ENCODE measurements around the gene SLC1A1.
"Not testable (repeated sequence)": the region's sequence is repeated elsewhere in the genome, so short reads cannot be mapped to it uniquely, and the experiment has no call there.

Gene SLC1A1

DNA sequence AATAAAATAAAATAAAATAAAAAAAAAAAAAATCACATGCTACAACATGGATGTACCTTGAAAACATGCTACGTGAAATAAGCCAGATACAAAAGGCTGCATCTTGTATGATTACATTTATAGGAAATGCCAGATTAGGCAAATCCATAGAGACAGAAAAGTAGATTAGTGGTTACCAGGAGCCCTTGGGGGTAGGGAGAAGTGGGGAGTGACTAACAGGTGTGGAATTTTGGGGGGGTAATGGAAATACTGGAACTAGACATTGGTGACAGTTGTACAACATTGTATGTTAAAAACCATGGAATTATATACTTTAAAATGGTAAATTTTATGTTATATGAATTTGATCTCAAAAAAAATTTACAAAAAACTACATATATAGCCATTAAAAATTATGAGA lies 47.3 kb downstream of the SLC1A1 start:
- DNase-seq (ENCODE audit: extremely low read depth, insufficient read length), result no peak
- Histone ChIP-seq H3K36me3 (ENCODE audit: control insufficient read depth, insufficient read depth, low read length) (no peaks in the 10 kb centered on the region), H3K4me3 (replicated peaks; ENCODE audit: low read depth, low read length) (no peak overlapping the region), H3K27me3 (replicated peaks; ENCODE audit: control insufficient read depth, insufficient read depth, low read length) (no peaks in the 10 kb centered on the region)
- no peak for TF ChIP-seq CTCF (IDR thresholded peaks at IDR 0.05; ENCODE audit: insufficient read depth, low read length, poor library complexity, severe bottlenecking)

GRCh38 chr9:4538107-4538506 lies 47.8 kb downstream of the SLC1A1 start:
- Histone ChIP-seq H3K36me3 (ENCODE audit: control insufficient read depth, insufficient read depth, low read length) (no peaks in the 10 kb centered on the region), H3K4me3 (replicated peaks; ENCODE audit: low read depth, low read length) (no peak overlapping the region), H3K27me3 (replicated peaks; ENCODE audit: control insufficient read depth, insufficient read depth, low read length) (no peaks in the 10 kb centered on the region)
- no peak for DNase-seq (ENCODE audit: extremely low read depth, insufficient read length)
- no peak for TF ChIP-seq CTCF (IDR thresholded peaks at IDR 0.05; ENCODE audit: insufficient read depth, low read length, poor library complexity, severe bottlenecking)

GRCh38 chr9:4538621-4539020 lies 48.4 kb downstream of the SLC1A1 start:
- H3K4me3 ChIP-seq (replicated peaks; ENCODE audit: low read depth, low read length), result no peak overlapping the region
- H3K36me3 ChIP-seq (ENCODE audit: control insufficient read depth, insufficient read depth, low read length), result no peaks in the 10 kb centered on the region
- no peak for TF ChIP-seq CTCF (IDR thresholded peaks at IDR 0.05; ENCODE audit: insufficient read depth, low read length, poor library complexity, severe bottlenecking)
- no peak for DNase-seq (ENCODE audit: extremely low read depth, insufficient read length)
- H3K27me3 ChIP-seq (replicated peaks; ENCODE audit: control insufficient read depth, insufficient read depth, low read length), result no peaks in the 10 kb centered on the region

GRCh38 chr9:4540425-4540824 lies 50.2 kb downstream of the SLC1A1 start:
- no peak for TF ChIP-seq CTCF (IDR thresholded peaks at IDR 0.05; ENCODE audit: insufficient read depth, low read length, poor library complexity, severe bottlenecking)
- Histone ChIP-seq H3K4me3 (replicated peaks; ENCODE audit: low read depth, low read length) (no peak overlapping the region), H3K36me3 (ENCODE audit: control insufficient read depth, insufficient read depth, low read length) (no peaks in the 10 kb centered on the region), H3K27me3 (replicated peaks; ENCODE audit: control insufficient read depth, insufficient read depth, low read length) (no peaks in the 10 kb centered on the region)
- DNase-seq (ENCODE audit: extremely low read depth, insufficient read length), result no peak

- DNase-seq (ENCODE audit: extremely low read depth, insufficient read length), result no peak
- Histone ChIP-seq H3K36me3 (ENCODE audit: control insufficient read depth, insufficient read depth, low read length) (no peaks in the 10 kb centered on the region), H3K4me3 (replicated peaks; ENCODE audit: low read depth, low read length) (no peak overlapping the region), H3K27me3 (replicated peaks; ENCODE audit: control insufficient read depth, insufficient read depth, low read length) (no peaks in the 10 kb centered on the region)
- no peak for TF ChIP-seq CTCF (IDR thresholded peaks at IDR 0.05; ENCODE audit: insufficient read depth, low read length, poor library complexity, severe bottlenecking)
Measured at GRCh38 chr9:4541281-4541680, 51.0 kb downstream of the SLC1A1 start.

DNA sequence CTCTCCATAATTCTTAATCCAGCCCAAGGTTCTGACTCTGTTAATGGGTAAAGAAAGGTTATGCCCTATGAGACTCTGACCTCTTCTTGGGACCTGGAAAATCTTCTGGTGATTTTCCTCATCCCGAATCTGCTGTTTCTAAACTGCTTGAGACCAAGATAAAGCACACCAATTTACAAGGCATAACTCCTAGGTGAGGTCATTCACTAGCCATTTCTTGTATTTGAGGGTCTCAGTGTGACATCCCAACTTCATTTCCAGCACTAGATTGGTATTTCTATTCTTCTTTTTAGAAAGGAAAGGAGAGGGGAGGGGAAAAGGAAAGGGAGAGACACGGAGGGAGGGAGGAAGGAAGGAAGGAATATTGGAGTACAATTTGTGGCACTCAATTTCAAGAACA lies 51.6 kb downstream of the SLC1A1 start:
- H3K36me3 ChIP-seq (ENCODE audit: control insufficient read depth, insufficient read depth, low read length), result no peaks in the 10 kb centered on the region
- DNase-seq (ENCODE audit: extremely low read depth, insufficient read length), result no peak
- H3K27me3 ChIP-seq (replicated peaks; ENCODE audit: control insufficient read depth, insufficient read depth, low read length), result no peaks in the 10 kb centered on the region
- TF ChIP-seq CTCF (IDR thresholded peaks at IDR 0.05; ENCODE audit: insufficient read depth, low read length, poor library complexity, severe bottlenecking), result no peak
- no peak overlapping the region for H3K4me3 ChIP-seq (replicated peaks; ENCODE audit: low read depth, low read length)

DNA sequence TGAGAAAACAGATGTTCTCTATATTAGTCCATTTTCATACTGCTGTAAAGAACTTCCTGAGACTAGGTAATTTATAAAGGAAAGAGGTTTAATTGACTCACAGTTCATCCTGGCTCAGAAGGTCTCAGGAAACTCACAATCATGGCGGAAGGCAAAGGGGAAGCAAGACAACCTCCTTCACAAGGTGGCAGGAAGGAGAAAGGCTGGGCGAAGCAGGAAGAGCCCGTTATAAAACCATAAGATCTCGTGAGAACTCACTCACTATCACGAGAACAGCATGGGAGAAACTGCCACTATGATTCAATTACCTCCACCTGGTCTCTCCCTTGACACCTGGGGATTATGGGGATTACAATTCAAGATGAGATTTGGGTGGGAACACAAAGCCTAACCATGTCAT lies 54.4 kb downstream of the SLC1A1 start:
- H3K27me3 ChIP-seq (replicated peaks; ENCODE audit: control insufficient read depth, insufficient read depth, low read length); H3K4me3 ChIP-seq (replicated peaks; ENCODE audit: low read depth, low read length); DNase-seq (ENCODE audit: extremely low read depth, insufficient read length); H3K36me3 ChIP-seq (ENCODE audit: control insufficient read depth, insufficient read depth, low read length): not testable (repeated sequence)
